Thyroid gland (tissue), 4 donors: ENCODE data around the gene PRKD1. TPM values are rescaled to one million over a fixed set of nuclear protein-coding genes. Genes with fewer than 3 reads are reported as not detected.

Experiments
- DNase-seq, 2 donors: peaks; one replicate each; pipeline ENCODE4 v3.0.0-alpha.2; 2019
- H3K27ac ChIP-seq, 3 donors: fragments of 200-600 bp; sonication (generic); 1 replicate in 2 of 3; 2 replicates in 1 of 3; pipeline ENCODE4 v1.5.1; 2016 to 2019; ENCODE audit warnings: mild to moderate bottlenecking in 1 of 3, moderate library complexity in 1 of 3
- H3K27me3 ChIP-seq: fragments of 200-600 bp; sonication (generic); one replicate; pipeline ENCODE4 v1.5.1; 2019
- H3K36me3 ChIP-seq, 2 donors: fragments of 200-600 bp; sonication (generic); one replicate each; pipeline ENCODE4 v1.5.1; 2016 to 2019
- H3K4me1 ChIP-seq, 2 donors: fragments of 200-600 bp; sonication (generic); one replicate each; pipeline ENCODE4 v1.5.1; 2017 to 2019
- H3K4me3 ChIP-seq, 3 donors: fragments of 200-600 bp; sonication (generic); replicated peaks in 1 of 3; 1 replicate in 2 of 3; 2 replicates in 1 of 3; pipeline ENCODE4 v1.5.1; 2016; ENCODE audit warnings: mild to moderate bottlenecking in 1 of 3
- H3K9me3 ChIP-seq: fragments of 200-600 bp; sonication (generic); one replicate; pipeline ENCODE4 v1.5.1; 2017
- POLR2A ChIP-seq, 2 donors: fragments of 450-650 bp; IDR thresholded peaks; one replicate each; pipeline ENCODE4 v1.6.1; 2017; ENCODE audit warnings: antibody characterized with exemption in 2 of 2, mild to moderate bottlenecking in 2 of 2, moderate library complexity in 1 of 2
- WGBS, 2 donors: methylation state at CpG; one replicate each; pipeline ENCODE4 v1.1.5; 2017; 5-methylcytosine and 5-hydroxymethylcytosine counted together
- intact Hi-C: fragments of 100-400 bp; cut with DNase I; formaldehyde crosslinking; loops from one replicate; pipeline ENCODE4 v1.15.1; 2023
- total RNA-seq, 4 donors: library from RNA; depleted of rRNA; stranded (reverse); fragments of >200 nt; gene quantifications; one replicate each; pipeline ENCODE4 v1.2.3, GENCODE V29; 2016
- TF ChIP-seq, protein P1 (sequence below), 6 experiments: fragments of 200-600 bp in 3 of 6; fragments of 450-650 bp in 3 of 6; sonication (generic) in 3 of 6; IDR thresholded peaks; one replicate each; pipeline ENCODE4 v1.5.1; 2016 to 2019; ENCODE audit warnings: antibody characterized with exemption in 6 of 6, mild to moderate bottlenecking in 2 of 6, inconsistent platforms in 1 of 6, moderate library complexity in 1 of 6

The PRKD1 gene
- total RNA-seq, 4 donors from 2014 or later, result 12.7 to 17.4 (median 14.3) TPM

DNA sequence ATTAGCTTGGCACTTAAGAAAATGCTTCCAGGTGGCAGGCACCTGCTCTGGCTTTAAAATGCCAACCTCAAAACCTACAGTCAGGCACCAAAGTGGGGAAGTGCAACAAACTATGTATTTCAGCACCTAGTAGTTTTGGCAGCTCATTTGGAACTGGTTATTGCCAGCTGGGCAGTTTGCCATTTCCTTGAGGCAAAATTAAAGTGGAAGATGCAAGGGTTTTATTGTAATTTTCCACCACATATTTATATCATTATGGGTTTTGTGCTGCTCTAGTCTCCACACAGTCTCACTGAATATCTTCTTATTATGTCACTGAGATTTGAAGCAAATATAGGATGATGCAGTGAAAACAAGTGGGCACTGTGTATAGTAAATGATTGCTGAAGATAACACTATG is 117.0 kb downstream of the PRKD1 start:
- Histone ChIP-seq H3K4me1 (peaks cover 0 to 9% of the 10 kb centered on the region in 2 donors), H3K9me3 (no peaks in the 10 kb centered on the region), H3K27ac (no peak overlapping the region), H3K4me3 (no peak overlapping the region), H3K27me3 (no peaks in the 10 kb centered on the region), H3K36me3 (no peaks in the 10 kb centered on the region)
- intact Hi-C loops, result no loop called here
- no peak for DNase-seq
- TF ChIP-seq, protein P1, sequence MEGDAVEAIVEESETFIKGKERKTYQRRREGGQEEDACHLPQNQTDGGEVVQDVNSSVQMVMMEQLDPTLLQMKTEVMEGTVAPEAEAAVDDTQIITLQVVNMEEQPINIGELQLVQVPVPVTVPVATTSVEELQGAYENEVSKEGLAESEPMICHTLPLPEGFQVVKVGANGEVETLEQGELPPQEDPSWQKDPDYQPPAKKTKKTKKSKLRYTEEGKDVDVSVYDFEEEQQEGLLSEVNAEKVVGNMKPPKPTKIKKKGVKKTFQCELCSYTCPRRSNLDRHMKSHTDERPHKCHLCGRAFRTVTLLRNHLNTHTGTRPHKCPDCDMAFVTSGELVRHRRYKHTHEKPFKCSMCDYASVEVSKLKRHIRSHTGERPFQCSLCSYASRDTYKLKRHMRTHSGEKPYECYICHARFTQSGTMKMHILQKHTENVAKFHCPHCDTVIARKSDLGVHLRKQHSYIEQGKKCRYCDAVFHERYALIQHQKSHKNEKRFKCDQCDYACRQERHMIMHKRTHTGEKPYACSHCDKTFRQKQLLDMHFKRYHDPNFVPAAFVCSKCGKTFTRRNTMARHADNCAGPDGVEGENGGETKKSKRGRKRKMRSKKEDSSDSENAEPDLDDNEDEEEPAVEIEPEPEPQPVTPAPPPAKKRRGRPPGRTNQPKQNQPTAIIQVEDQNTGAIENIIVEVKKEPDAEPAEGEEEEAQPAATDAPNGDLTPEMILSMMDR (IDR thresholded peaks at IDR 0.05), result no peak
- no peak for TF ChIP-seq POLR2A (IDR thresholded peaks at IDR 0.05)

DNA sequence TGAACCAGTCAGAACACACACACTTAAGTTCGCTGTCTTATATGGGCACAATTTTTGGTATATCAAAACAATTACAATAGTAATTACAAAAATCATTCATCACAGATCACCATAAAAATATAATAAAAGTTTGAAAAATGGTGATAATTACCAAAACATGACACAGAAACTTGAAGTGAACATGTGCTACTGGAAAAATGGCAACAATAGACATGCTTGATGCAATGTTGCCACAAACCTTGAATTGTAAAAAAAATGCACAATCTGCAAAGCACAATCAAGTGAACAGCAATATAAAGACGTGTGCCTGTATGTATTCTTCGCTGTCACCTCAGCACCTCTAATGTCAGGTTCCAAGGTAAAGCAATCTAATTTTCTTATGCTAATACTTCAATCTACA is 117.6 kb downstream of the PRKD1 start:
- Histone ChIP-seq H3K27ac (no peak overlapping the region), H3K4me3 (no peak overlapping the region), H3K36me3 (no peaks in the 10 kb centered on the region), H3K9me3 (no peaks in the 10 kb centered on the region), H3K4me1 (peaks cover 0 to 9% of the 10 kb centered on the region in 2 donors), H3K27me3 (no peaks in the 10 kb centered on the region)
- 92 to 95% methylated on average over 3 of the region's 3 CpGs for WGBS, 2 donors
- intact Hi-C loops, result no loop called here
- TF ChIP-seq, protein P1 (IDR thresholded peaks at IDR 0.05), result no peak
- TF ChIP-seq POLR2A (IDR thresholded peaks at IDR 0.05), result no peak
- no peak for DNase-seq

DNA sequence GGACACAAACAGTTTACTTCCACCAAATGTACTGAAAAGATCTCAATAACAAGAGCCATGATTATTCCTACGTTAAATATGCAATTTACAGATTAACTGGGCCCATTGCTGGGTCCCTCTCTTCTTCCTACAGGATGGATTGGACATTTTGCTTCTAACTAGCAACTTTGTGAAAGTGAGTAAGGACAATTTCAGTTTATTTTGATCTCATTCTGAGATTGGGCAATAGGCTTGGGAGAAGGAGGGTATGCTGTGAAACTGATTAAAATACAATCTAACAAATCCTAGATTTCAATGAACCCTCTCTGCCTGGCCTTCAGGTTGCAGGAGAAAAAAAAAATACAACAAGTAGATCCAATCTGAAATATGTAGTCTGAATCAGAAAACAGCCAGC is 121.5 kb downstream of the PRKD1 start:
- Histone ChIP-seq H3K36me3 (no peaks in the 10 kb centered on the region), H3K27me3 (no peaks in the 10 kb centered on the region), H3K27ac (no peak overlapping the region), H3K4me1 (peaks cover 0 to 3% of the 10 kb centered on the region in 2 donors), H3K9me3 (no peaks in the 10 kb centered on the region), H3K4me3 (no peak overlapping the region)
- intact Hi-C loops, result no loop called here
- WGBS, 2 donors, result 92 to 94% methylated on average over 1 of the region's 1 CpG
- no peak for DNase-seq
- no peak for TF ChIP-seq POLR2A (IDR thresholded peaks at IDR 0.05)
- TF ChIP-seq, protein P1 (IDR thresholded peaks at IDR 0.05), result no peak

DNA sequence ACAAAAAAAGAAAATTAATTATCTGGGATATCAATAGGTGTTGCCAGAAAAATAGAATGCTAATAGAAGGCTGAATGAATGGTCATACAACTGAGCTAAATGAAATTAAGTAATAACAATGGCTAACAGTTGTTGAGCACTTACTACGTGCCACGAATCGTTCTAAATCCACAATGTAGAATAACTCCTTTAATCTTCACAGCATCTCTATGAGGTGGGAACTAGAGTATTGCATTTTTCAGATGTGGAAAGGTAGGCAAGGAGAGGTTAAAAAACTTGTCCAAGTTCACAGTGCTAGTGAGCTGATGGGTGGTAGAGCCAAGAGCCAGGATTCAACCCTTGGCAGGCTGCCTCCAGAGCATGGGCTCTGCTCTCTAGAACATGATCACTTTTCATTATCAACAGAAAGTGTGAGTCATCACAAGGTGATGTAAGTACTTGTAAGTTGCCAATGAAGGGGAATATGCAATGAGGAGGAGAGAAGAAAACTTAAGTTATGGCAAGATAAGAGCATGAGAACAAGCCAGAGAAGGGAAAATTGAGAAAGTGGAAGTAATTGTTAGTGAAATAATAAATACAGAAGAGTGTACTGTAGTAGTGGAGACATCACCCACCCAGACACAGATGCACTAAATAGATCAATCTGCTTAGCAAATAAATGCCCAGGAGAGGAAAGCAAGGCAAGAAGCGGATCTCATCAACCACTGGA is 122.1 kb downstream of the PRKD1 start:
- peaks cover 0 to 3% of the 10 kb centered on the region in 2 donors for H3K4me1 ChIP-seq
- no peaks in the 10 kb centered on the region for H3K9me3 ChIP-seq
- DNase-seq, result peak; percentile 70 to 71
- no peak overlapping the region for H3K4me3 ChIP-seq
- H3K27ac ChIP-seq, result no peak overlapping the region
- intact Hi-C loops, result no loop called here
- H3K36me3 ChIP-seq, result no peaks in the 10 kb centered on the region
- no peaks in the 10 kb centered on the region for H3K27me3 ChIP-seq
- no peak for TF ChIP-seq POLR2A (IDR thresholded peaks at IDR 0.05)
- TF ChIP-seq, protein P1 (IDR thresholded peaks at IDR 0.05), result no peak
- WGBS, 2 donors, result 94 to 95% methylated on average over 4 of the region's 4 CpGs

DNA sequence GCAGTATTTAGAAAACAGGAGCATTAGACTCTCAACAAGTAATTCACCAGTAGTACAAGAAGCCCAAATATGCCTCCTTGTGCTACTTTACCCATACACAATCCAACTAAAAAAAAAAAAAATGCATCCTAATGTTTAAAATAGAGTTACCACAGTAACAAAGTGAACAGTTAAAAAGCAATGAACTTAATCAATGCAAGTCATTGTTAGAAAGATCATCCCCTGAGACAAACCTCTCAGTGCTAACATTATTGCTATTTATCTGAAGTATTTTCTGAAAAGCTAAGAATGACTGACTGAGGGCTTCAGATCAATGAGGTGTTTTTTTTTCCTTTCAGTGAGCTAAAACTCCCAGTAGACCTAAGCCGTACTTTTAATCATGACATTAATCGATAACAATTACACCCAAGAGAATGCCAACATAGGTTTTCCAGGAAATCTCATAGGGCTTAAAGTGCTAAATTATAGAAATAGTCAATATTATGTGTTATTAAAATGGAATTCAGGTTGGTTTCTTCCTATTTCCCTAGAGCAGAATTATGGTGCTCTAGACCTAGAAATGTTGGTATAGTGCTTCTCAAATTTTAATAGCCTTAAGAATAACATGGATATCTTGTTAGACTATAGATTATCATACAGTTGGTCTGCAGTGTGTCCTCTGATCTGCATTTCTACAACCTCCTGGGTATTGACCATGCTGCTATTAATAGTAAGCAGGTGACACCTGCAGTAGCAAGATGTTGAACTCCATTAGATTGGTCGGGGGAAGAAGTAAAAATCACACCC is 123.0 kb downstream of the PRKD1 start:
- no peak overlapping the region for H3K4me3 ChIP-seq
- no peak for TF ChIP-seq POLR2A (IDR thresholded peaks at IDR 0.05)
- TF ChIP-seq, protein P1 (IDR thresholded peaks at IDR 0.05), result no peak
- H3K27me3 ChIP-seq, result no peaks in the 10 kb centered on the region
- DNase-seq, result no peak
- no peak overlapping the region for H3K27ac ChIP-seq
- H3K9me3 ChIP-seq, result no peaks in the 10 kb centered on the region
- intact Hi-C loops, result no loop called here
- WGBS, 2 donors, result 95 to 99% methylated on average over 3 of the region's 3 CpGs
- no peaks in the 10 kb centered on the region for H3K36me3 ChIP-seq
- peaks cover 0 to 3% of the 10 kb centered on the region in 2 donors for H3K4me1 ChIP-seq
